Coronary artery (tissue), 2 donors: ENCODE measurements around the gene LDLRAD4.

Source experiments
- DNase-seq: peaks from one replicate; pipeline ENCODE4 v3.0.0-alpha.2; 2017; ENCODE audit warnings: low spot score
- H3K27ac ChIP-seq, 2 donors: fragments of 200-600 bp; sonication (generic); one replicate each; pipeline ENCODE4 v1.5.1; 2016 to 2019
- H3K4me3 ChIP-seq: fragments of 200-600 bp; sonication (generic); 2 replicates; pipeline ENCODE4 v1.5.1; 2016; ENCODE audit warnings: mild to moderate bottlenecking, moderate library complexity
- TF ChIP-seq, protein P1 (sequence below): fragments of 200-600 bp; sonication (generic); IDR thresholded peaks from one replicate; pipeline ENCODE4 v1.5.1; 2019; ENCODE audit warnings: antibody characterized with exemption

The LDLRAD4 gene

DNA sequence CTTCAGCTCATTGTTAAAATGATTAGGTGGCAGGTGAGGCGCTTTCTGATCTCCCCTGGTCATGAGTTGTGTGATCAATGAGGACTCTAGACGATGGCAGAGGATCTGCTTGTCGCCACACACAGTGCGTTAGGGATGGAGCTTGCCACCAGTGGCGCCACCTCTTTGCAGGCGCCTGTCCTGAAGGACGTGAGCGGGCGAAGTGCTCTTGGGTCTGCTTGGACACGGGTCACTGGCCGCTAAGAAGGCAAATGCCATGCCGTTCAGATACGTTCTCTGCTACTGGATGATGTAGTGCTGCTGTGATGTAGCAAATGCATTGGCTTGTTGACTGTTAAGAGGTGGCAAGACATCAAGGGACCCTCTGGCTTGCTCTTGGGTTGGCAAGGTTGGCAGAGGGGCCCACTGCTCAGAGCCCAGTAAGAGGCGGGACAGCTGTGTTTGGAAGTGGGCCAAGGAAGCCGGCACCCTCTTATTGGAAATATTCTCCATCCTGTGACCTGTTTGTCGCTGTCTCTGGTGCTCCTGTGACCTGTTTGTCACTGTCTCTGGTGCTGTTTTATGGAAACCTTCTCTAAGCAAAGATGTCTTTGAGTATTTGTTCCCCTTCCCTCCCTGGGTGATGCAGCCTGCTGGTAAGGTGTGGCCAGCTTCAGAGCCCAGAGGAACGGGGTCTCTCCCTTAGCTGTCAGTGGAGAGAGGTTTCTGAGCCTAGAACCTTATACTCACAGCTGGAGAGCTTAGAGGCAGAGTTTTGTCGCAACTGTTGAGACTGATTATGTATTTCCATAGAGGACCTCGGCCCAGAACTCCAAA is 14.6 kb downstream of the LDLRAD4 start:
- Histone ChIP-seq H3K27ac (no peak overlapping the region), H3K4me3 (no peak overlapping the region)
- peak; percentile 50 for DNase-seq
- TF ChIP-seq, protein P1, sequence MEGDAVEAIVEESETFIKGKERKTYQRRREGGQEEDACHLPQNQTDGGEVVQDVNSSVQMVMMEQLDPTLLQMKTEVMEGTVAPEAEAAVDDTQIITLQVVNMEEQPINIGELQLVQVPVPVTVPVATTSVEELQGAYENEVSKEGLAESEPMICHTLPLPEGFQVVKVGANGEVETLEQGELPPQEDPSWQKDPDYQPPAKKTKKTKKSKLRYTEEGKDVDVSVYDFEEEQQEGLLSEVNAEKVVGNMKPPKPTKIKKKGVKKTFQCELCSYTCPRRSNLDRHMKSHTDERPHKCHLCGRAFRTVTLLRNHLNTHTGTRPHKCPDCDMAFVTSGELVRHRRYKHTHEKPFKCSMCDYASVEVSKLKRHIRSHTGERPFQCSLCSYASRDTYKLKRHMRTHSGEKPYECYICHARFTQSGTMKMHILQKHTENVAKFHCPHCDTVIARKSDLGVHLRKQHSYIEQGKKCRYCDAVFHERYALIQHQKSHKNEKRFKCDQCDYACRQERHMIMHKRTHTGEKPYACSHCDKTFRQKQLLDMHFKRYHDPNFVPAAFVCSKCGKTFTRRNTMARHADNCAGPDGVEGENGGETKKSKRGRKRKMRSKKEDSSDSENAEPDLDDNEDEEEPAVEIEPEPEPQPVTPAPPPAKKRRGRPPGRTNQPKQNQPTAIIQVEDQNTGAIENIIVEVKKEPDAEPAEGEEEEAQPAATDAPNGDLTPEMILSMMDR: no peak

DNA sequence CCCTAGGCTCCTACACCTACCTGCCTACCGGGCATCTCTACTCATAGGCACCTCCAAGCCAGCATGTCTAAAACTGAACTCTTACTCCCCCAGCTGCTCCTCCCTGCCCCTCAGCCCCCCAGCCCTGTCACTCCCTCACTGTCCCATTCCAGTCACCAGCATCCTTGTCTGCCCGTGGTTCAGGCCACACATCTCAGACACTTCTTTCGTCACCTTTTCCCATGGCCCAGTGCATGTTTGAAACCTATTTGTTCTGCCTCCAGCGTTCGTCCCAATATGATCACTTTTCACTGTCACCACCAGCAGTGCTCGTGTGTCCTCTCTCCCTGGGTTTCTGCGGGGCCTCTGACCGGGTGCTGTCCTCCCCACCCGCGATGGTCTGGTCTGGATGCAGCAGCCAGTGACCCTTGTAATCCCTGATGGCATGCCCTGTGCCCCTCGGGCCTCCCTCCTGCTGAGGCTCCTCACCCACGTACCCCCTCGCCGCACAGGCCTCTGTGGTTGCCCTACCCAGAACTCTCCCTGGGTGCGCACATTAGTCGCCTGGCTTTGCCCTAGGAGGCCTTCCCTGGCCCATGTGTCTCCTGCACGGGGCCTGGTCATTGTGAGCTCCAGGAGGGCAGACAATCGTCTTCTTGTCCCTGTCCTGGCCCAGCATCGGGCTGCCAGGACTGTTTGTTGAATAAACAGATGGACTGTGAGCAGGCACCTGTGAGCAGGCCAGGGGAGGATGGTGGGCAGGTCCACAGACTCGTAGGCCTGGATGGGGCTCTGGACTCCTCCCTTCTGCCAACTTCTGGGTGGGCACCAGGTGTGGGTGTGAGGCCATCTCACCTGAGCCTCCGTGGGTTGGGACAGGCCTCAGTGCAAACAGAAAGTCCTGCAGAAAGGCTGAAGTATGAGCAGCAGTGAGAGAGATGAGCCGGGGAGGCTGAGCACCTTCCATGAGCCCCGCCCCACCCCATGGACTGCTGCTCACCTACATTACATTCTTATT is 15.5 kb downstream of the LDLRAD4 start:
- peak overlapping the region in 1 of 2 donors; percentile 2 for H3K27ac ChIP-seq
- DNase-seq: peak; percentile 71
- no peak overlapping the region for H3K4me3 ChIP-seq
- TF ChIP-seq, protein P1: no peak

DNA sequence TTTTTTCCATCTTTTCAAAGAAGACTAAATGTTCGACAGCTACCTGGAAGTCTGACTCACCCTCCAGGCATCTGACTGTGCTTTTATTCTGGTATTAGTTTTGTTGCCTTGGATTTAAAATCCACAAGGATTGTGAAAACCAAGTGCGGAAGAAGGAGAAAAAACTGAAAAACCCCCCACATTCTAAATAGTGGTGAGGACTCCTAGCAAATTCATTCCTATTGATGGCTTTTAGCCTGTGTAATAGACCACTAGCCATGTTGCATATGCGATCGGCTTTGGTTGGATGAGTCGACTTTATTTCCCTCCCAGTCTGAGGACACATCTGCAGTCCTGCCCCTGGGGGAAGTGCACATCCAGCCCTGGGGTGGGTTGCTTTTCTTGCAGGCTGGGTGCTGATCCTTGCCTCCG is 16.9 kb downstream of the LDLRAD4 start:
- H3K27ac ChIP-seq: peak overlapping the region; percentile 27 to 59
- TF ChIP-seq, protein P1: no peak
- DNase-seq: peak; percentile 74
- H3K4me3 ChIP-seq: no peak overlapping the region

DNA sequence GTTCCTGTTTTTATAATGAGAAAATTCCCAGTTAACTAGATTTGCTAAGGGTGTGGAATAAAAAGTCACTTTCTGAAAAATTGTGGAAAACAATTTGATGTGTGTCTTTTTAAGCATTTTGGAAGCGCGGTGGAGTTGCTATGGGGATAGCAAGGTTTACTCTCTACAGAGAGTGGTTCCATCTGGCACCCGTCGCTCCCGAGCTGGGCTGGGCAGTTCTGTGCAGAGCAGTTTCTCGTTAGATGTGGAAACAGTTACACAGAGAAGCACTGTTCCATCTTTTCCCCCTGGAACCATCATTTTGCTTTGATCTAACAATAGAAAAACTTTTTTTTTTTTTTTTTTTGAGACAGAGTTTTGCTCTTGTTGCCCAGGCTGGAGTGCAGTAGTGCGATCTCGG is 17.4 kb downstream of the LDLRAD4 start:
- TF ChIP-seq, protein P1: no peak
- Histone ChIP-seq H3K27ac (peak overlapping the region; percentile 27 to 59), H3K4me3 (no peak overlapping the region)
- DNase-seq: peak; percentile 82

DNA sequence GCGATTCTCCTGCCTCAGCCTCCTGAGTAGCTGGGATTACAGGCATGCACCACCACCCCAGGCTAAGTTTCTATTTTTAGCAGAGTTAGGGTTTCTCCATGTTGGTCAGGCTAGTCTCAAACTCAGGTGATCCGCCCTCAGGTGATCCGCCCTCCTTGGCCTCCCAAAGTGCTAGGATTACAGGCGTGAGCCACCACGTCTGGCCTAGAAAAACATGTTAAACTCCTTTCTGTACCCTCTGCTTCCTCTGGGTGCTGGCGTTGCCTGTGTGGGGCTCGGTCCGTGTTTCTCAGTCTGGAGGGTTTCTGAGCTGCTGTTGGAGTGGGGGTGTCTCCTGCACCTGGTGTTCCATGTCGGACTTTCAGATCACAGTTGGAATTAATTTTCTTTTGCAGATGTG is 17.9 kb downstream of the LDLRAD4 start:
- Histone ChIP-seq H3K4me3 (no peak overlapping the region), H3K27ac (peak overlapping the region in 1 of 2 donors; percentile 33)
- peak; percentile 69 for DNase-seq
- TF ChIP-seq, protein P1: no peak

DNA sequence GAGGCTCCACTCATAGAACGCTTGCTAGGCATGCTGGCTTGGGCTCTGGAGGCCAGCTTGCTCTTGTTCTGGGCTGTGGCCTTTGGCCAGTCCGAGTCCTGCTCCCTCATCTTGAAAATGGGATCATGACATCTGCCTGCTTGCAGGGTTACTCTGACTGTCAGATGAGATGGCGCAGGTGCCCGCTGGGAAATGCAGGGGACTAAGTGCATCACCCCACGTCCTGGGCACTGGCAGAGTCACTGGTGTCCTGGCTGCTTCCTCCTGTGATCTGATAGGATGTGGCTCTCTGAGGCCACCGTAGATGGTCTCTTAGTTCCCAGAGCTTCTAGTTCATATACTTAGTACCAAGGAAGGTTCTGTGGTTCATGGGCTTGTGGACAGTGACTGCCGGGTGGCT is 18.5 kb downstream of the LDLRAD4 start:
- no peak overlapping the region for H3K27ac ChIP-seq
- TF ChIP-seq, protein P1: no peak
- no peak overlapping the region for H3K4me3 ChIP-seq
- peak; percentile 73 for DNase-seq
